Karpas-422 (cell line): ENCODE data around the gene UBE2U. TPM values are rescaled to one million over a fixed set of nuclear protein-coding genes. Genes with fewer than 3 reads are reported as not detected.

ENCODE experiments used
- DNase-seq: peaks from one replicate; pipeline ENCODE4 v3.0.0-alpha.2; 2015
- H2AFZ ChIP-seq: fragments of 200-600 bp; sonication (generic); 2 replicates; pipeline ENCODE4 v1.6.1; 2014; ENCODE audit warnings: antibody characterized with exemption, low read length, mixed read lengths
- H3K27ac ChIP-seq: fragments of 200-600 bp; sonication (generic); 2 replicates; pipeline ENCODE4 v1.5.1; 2014; ENCODE audit warnings: mild to moderate bottlenecking, low read length, moderate library complexity
- H3K27me3 ChIP-seq: fragments of 200-600 bp; sonication (generic); 2 replicates; pipeline ENCODE4 v1.6.1; 2014; ENCODE audit warnings: low read length, mixed read lengths
- H3K36me3 ChIP-seq: fragments of 200-600 bp; sonication (generic); 2 replicates; pipeline ENCODE4 v1.6.1; 2014; ENCODE audit warnings: low read length, mixed read lengths; ENCODE audit not compliant: insufficient read depth
- H3K4me1 ChIP-seq: fragments of 200-600 bp; sonication (generic); 2 replicates; pipeline ENCODE4 v1.6.1; 2014; ENCODE audit warnings: mild to moderate bottlenecking, low read length, mixed read lengths
- H3K4me2 ChIP-seq: fragments of 200-600 bp; sonication (generic); 2 replicates; pipeline ENCODE4 v1.6.1; 2014; ENCODE audit warnings: low read length, low read depth, mild to moderate bottlenecking; ENCODE audit not compliant: poor library complexity, severe bottlenecking
- H3K4me3 ChIP-seq: fragments of 200-600 bp; sonication (generic); 2 replicates; pipeline ENCODE4 v1.5.1; 2014; ENCODE audit warnings: mild to moderate bottlenecking, antibody characterized with exemption, low read length, mixed read lengths
- H3K79me2 ChIP-seq: fragments of 200-600 bp; sonication (generic); 2 replicates; pipeline ENCODE4 v1.6.1; 2014; ENCODE audit warnings: mild to moderate bottlenecking, low read length, mixed read lengths
- H3K9ac ChIP-seq: fragments of 200-600 bp; sonication (generic); 2 replicates; pipeline ENCODE4 v1.6.0; 2014; ENCODE audit warnings: low read length
- H3K9me2 ChIP-seq: fragments of 200-600 bp; sonication (generic), shearing (Covaris generic); replicated peaks from 2 replicates; pipeline ENCODE4 v1.6.0; 2014; ENCODE audit warnings: mild to moderate bottlenecking, low read length, moderate library complexity; ENCODE audit not compliant: insufficient read depth
- H3K9me3 ChIP-seq: fragments of 300-700, 200-600 bp; sonication (generic); 2 replicates; pipeline ENCODE4 v1.6.1; 2014; ENCODE audit warnings: low read length, mixed read lengths
- H4K20me1 ChIP-seq: fragments of 200-600 bp; sonication (generic); 2 replicates; pipeline ENCODE4 v1.6.1; 2014; ENCODE audit warnings: mild to moderate bottlenecking, antibody characterized with exemption, low read length, low read depth; ENCODE audit not compliant: insufficient read depth
- total RNA-seq: library from RNA; depleted of rRNA; stranded (reverse); fragments of >200 nt; shearing (Covaris generic); gene quantifications from 2 replicates; pipeline ENCODE4 v1.2.3, GENCODE V29; 2014; ENCODE audit warnings: low replicate concordance

UBE2U gene
- total RNA-seq, 1 experiment from 2014 or later: not detected

DNA sequence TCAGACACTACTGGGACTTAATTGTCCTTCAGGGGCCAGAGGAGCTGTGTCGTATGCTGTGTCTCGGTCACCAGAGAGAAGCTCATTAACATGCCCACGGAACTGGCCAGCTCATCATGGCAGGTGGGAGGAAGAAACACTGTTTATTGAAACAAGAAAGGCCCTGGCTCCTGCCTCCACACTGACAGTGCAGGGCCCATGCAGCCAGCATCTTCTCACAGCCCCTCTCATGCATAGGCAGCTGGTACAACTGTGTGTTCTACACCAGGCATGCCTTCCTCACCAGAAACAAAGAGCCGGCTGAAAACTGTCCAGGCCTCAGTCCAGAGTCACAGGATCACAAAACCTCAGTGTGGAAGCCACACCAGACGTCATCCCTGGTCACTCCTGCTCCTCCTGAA lies 106.0 kb downstream of the UBE2U start:
- H3K27me3 ChIP-seq: no peaks in the 10 kb centered on the region

DNA sequence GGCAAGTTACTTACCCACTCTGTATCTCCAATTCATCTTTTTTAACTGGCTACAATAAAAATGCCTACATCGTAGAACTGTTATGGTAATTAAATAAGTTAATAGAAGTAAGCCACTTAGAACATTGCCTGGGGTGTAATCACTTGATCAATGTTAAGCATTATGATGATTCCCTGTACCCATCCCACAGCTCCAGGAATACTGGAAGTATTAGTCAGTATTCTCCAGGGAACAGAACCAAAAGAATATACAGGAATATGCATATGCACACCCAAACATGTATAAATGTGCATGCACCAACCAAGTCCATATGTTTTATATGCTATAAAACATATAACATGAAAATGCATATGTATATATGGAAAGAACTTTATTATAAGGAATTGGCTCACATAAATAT lies 107.3 kb downstream of the UBE2U start:
- no peak for DNase-seq
- no peaks in the 10 kb centered on the region for H3K79me2 ChIP-seq
- H3K9ac ChIP-seq: no peak overlapping the region
- no peaks in the 10 kb centered on the region for H3K4me1 ChIP-seq
- no peaks in the 10 kb centered on the region for H3K9me2 ChIP-seq
- no peak overlapping the region for H2AFZ ChIP-seq
- H3K27me3 ChIP-seq: no peaks in the 10 kb centered on the region
- no peaks in the 10 kb centered on the region for H3K36me3 ChIP-seq
- no peaks in the 10 kb centered on the region for H4K20me1 ChIP-seq
- no peak overlapping the region for H3K27ac ChIP-seq
- H3K4me3 ChIP-seq: no peak overlapping the region
- H3K9me3 ChIP-seq: no peaks in the 10 kb centered on the region
- no peak overlapping the region for H3K4me2 ChIP-seq

More for the DNA sequence above, 106.0 kb downstream of the UBE2U start:
- Histone ChIP-seq H4K20me1 (no peaks in the 10 kb centered on the region), H3K4me2 (no peak overlapping the region), H3K4me1 (no peaks in the 10 kb centered on the region), H2AFZ (no peak overlapping the region), H3K4me3 (no peak overlapping the region), H3K9ac (no peak overlapping the region), H3K79me2 (no peaks in the 10 kb centered on the region), H3K36me3 (no peaks in the 10 kb centered on the region), H3K9me3 (no peaks in the 10 kb centered on the region), H3K9me2 (no peaks in the 10 kb centered on the region), H3K27ac (no peak overlapping the region)
- DNase-seq: no peak

DNA sequence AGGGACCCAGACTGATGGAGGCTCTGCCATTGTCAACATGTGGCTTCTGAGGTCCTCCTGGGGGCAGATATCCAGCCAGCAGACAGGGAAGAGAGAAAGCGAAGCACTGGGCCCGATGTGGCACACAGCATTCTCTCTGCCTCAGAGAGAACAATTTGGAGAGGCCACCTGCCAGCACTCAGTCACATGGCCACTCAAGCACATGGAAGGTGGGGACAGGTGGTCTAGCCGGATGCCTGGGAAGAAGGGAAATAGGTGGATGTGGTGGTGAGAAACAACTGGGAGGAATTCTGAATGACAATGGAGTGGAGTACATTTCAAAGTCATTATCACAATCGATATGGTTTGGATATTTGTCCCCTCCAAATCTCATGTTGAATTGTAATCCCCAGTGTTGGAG lies 109.0 kb downstream of the UBE2U start:
- H3K9ac ChIP-seq: no peak overlapping the region
- H3K27ac ChIP-seq: no peak overlapping the region
- H3K9me2 ChIP-seq: no peaks in the 10 kb centered on the region
- H3K27me3 ChIP-seq: no peaks in the 10 kb centered on the region
- DNase-seq: no peak
- no peaks in the 10 kb centered on the region for H3K9me3 ChIP-seq
- H3K4me3 ChIP-seq: no peak overlapping the region
- H3K4me1 ChIP-seq: no peaks in the 10 kb centered on the region
- H4K20me1 ChIP-seq: no peaks in the 10 kb centered on the region
- H3K4me2 ChIP-seq: no peak overlapping the region
- H2AFZ ChIP-seq: no peak overlapping the region
- H3K36me3 ChIP-seq: no peaks in the 10 kb centered on the region
- H3K79me2 ChIP-seq: no peaks in the 10 kb centered on the region

DNA sequence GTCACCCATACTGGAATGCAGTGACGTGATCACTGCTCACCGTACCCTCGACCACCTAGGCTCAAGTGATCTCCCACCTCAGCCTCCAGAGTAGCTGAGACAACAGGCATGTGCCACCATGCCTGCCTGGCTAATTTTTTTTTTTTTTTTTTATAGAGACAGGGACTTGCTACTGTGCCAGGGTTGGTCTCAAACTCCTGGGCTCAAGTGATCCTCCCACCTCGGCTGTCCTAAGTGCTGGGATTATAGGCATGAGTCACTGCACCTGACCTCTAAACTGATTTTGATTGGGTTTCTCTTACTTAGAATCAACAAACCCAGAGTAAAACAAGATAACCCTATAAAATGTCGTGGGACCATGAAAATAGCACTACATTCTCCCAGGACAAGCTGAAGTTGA lies 112.0 kb downstream of the UBE2U start:
- Histone ChIP-seq H3K36me3 (no peaks in the 10 kb centered on the region), H3K4me3 (no peak overlapping the region), H3K27ac (no peak overlapping the region), H4K20me1 (no peaks in the 10 kb centered on the region), H3K9ac (no peak overlapping the region), H3K4me2 (no peak overlapping the region), H3K9me3 (no peaks in the 10 kb centered on the region), H3K4me1 (no peaks in the 10 kb centered on the region), H3K79me2 (no peaks in the 10 kb centered on the region), H3K27me3 (no peaks in the 10 kb centered on the region), H2AFZ (no peak overlapping the region), H3K9me2 (no peaks in the 10 kb centered on the region)
- no peak for DNase-seq
